GM23338 (cell line): ENCODE results near the gene COL9A3. TPM values are rescaled to one million over a fixed set of nuclear protein-coding genes. Genes with fewer than 3 reads are reported as not detected.

Source experiments
- ATAC-seq: fragments of 200-7000 bp; cut with Tn5 transposase; 3 replicates; pipeline ENCODE4 v1.9.1; 2020
- DNase-seq: peaks from one replicate; pipeline ENCODE4 v3.0.0-alpha.2; 2015; ENCODE audit warnings: low spot score
- H2AFZ ChIP-seq: fragments of 200-600 bp; sonication (generic); 2 replicates; pipeline ENCODE4 v1.8.0; 2016; ENCODE audit warnings: antibody characterized with exemption, mild to moderate bottlenecking, moderate library complexity
- H3F3A ChIP-seq: fragments of 200-600 bp; sonication (generic); replicated peaks from 2 replicates; pipeline ENCODE4 v1.8.0; 2017; ENCODE audit warnings: antibody characterized with exemption, mixed run types, low read depth
- H3K27ac ChIP-seq: fragments of 200-600 bp; sonication (generic); 2 replicates; pipeline ENCODE4 v1.6.1; 2016; ENCODE audit warnings: low read depth
- H3K27me3 ChIP-seq: fragments of 200-600 bp; sonication (generic); 2 replicates; pipeline ENCODE4 v1.8.0; 2016; ENCODE audit warnings: mild to moderate bottlenecking, mixed run types, moderate library complexity; ENCODE audit not compliant: insufficient read depth
- H3K36me3 ChIP-seq: fragments of 200-600 bp; sonication (generic); 2 replicates; pipeline ENCODE4 v1.8.0; 2016; ENCODE audit warnings: mild to moderate bottlenecking; ENCODE audit not compliant: insufficient read depth
- H3K4me1 ChIP-seq: fragments of 200-600 bp; sonication (generic); 2 replicates; pipeline ENCODE4 v1.8.0; 2016; ENCODE audit warnings: mild to moderate bottlenecking, moderate library complexity; ENCODE audit not compliant: insufficient read depth
- H3K4me2 ChIP-seq: fragments of 200-600 bp; sonication (generic); 2 replicates; pipeline ENCODE4 v1.7.1; 2017; ENCODE audit warnings: mixed run types
- H3K4me3 ChIP-seq: fragments of 200-600 bp; sonication (generic); 2 replicates; pipeline ENCODE4 v1.6.1; 2016; ENCODE audit warnings: mixed run types
- H3K79me2 ChIP-seq: fragments of 200-600 bp; sonication (generic); replicated peaks from 2 replicates; pipeline ENCODE4 v1.8.0; 2017; ENCODE audit warnings: mild to moderate bottlenecking; ENCODE audit not compliant: insufficient read depth
- H3K9me2 ChIP-seq: fragments of 200-600 bp; sonication (generic); 2 replicates; pipeline ENCODE4 v1.8.0; 2017; ENCODE audit not compliant: insufficient read depth
- H4K20me1 ChIP-seq: fragments of 200-600 bp; sonication (generic); replicated peaks from 2 replicates; pipeline ENCODE4 v1.8.0; 2017; ENCODE audit warnings: mild to moderate bottlenecking; ENCODE audit not compliant: insufficient read depth
- H3K27ac Mint-ChIP-seq: 2 replicates; pipeline ENCODE4 v1.8.0; 2020; ENCODE audit warnings: inconsistent platforms, mild to moderate bottlenecking, moderate library complexity, mixed read lengths
- H3K27me3 Mint-ChIP-seq: 3 replicates; pipeline ENCODE4 v1.8.0; 2022; ENCODE audit warnings: low read depth, mild to moderate bottlenecking, moderate library complexity, mixed read lengths, inconsistent platforms; ENCODE audit not compliant: insufficient read depth, poor library complexity
- H3K36me3 Mint-ChIP-seq: 3 replicates; pipeline ENCODE4 v1.8.0; 2021; ENCODE audit warnings: low read depth, mild to moderate bottlenecking, inconsistent platforms, moderate library complexity, mixed read lengths
- H3K4me1 Mint-ChIP-seq: 3 replicates; pipeline ENCODE4 v1.8.0; 2020; ENCODE audit warnings: mild to moderate bottlenecking, inconsistent platforms, mixed read lengths
- H3K4me3 Mint-ChIP-seq: 3 replicates; pipeline ENCODE4 v1.8.0; 2021; ENCODE audit warnings: moderate library complexity, mild to moderate bottlenecking, inconsistent platforms, mixed read lengths
- H3K9me3 Mint-ChIP-seq: 3 replicates; pipeline ENCODE4 v1.8.0; 2020; ENCODE audit warnings: moderate library complexity, mild to moderate bottlenecking, inconsistent platforms, mixed read lengths
- CREB1 ChIP-seq: fragments of 250-450 bp; sonication (Bioruptor Pico); IDR thresholded peaks from 2 replicates; pipeline ENCODE4 v1.5.0; 2020; ENCODE audit warnings: low read depth, mild to moderate bottlenecking, moderate library complexity
- CTCF ChIP-seq, 2 experiments: fragments of 200-600 bp in 1 of 2; sonication (generic) in 1 of 2; conservative IDR thresholded peaks; 2 replicates each; pipeline versions ENCODE4 v1.5.1 to v1.6.1; 2016 to 2017; ENCODE audit warnings: antibody characterized with exemption in 2 of 2, low read depth in 2 of 2, mild to moderate bottlenecking in 2 of 2, moderate library complexity in 1 of 2
- ETS1 ChIP-seq: IDR thresholded peaks from 2 replicates; pipeline ENCODE4 v1.6.1; 2016; ENCODE audit warnings: antibody characterized with exemption
- EZH2 ChIP-seq: fragments of 200-600 bp; sonication (generic); IDR thresholded peaks from one replicate; pipeline ENCODE4 v1.8.0; 2017; ENCODE audit warnings: antibody characterized with exemption, mild to moderate bottlenecking, low read depth; ENCODE audit not compliant: unreplicated experiment
- EZH2phosphoT487 ChIP-seq: fragments of 200-600 bp; sonication (generic); IDR thresholded peaks from one replicate; pipeline ENCODE4 v1.8.1; 2018; ENCODE audit warnings: antibody characterized with exemption; ENCODE audit not compliant: unreplicated experiment
- JUNB ChIP-seq: IDR thresholded peaks from one replicate; pipeline ENCODE4 v1.6.1; 2016; ENCODE audit warnings: antibody characterized with exemption; ENCODE audit not compliant: unreplicated experiment
- NANOG ChIP-seq: IDR thresholded peaks from 2 replicates; pipeline ENCODE4 v1.6.1; 2016; ENCODE audit warnings: antibody characterized with exemption, borderline replicate concordance
- POLR2AphosphoS5 ChIP-seq: IDR thresholded peaks from 2 replicates; pipeline ENCODE4 v1.6.1; 2016; ENCODE audit warnings: antibody characterized with exemption, low read depth
- REST ChIP-seq: IDR thresholded peaks from one replicate; pipeline ENCODE4 v1.6.1; 2018; ENCODE audit warnings: antibody characterized with exemption; ENCODE audit not compliant: unreplicated experiment
- STAT1 ChIP-seq: IDR thresholded peaks from one replicate; pipeline ENCODE4 v1.6.1; 2016; ENCODE audit warnings: antibody characterized with exemption; ENCODE audit not compliant: unreplicated experiment
- ZNF114 ChIP-seq: fragments of 250-450 bp; sonication (Bioruptor Pico); IDR thresholded peaks from 2 replicates; pipeline ENCODE4 v1.5.0; 2020; ENCODE audit warnings: mild to moderate bottlenecking, moderate library complexity
- ZNF331 ChIP-seq: fragments of 250-450 bp; sonication (Bioruptor Pico); IDR thresholded peaks from 2 replicates; pipeline ENCODE4 v1.5.0; 2020; ENCODE audit warnings: low read depth, mild to moderate bottlenecking, moderate library complexity
- ZNF462 ChIP-seq: fragments of 250-450 bp; sonication (Bioruptor Pico); IDR thresholded peaks from 2 replicates; pipeline ENCODE4 v1.5.0; 2020; ENCODE audit warnings: mild to moderate bottlenecking, moderate library complexity
- polyA plus RNA-seq: library from polyadenylated mRNA; unstranded; fragments of >200 nt; fragmentation: Nextera tagmentation; extraction: Ambion mirVana; gene quantifications from 2 replicates; pipeline ENCODE4 v1.2.1, GENCODE V29; 2016
- total RNA-seq: library from RNA; depleted of rRNA; stranded (reverse); fragments of >200 nt; shearing (Covaris generic); gene quantifications from 2 replicates; pipeline ENCODE4 v1.2.3, GENCODE V29; 2014

The COL9A3 gene
- total and polyA plus RNA-seq, 2 experiments from 2014 or later = 74.9 to 113 TPM

GRCh38 chr20:62889411-62889810 lies 72.6 kb downstream of the COL9A3 start:
- Histone ChIP-seq H3K36me3 (peaks cover 72% of the 10 kb centered on the region), H3K4me3 (no peak overlapping the region), H3K27ac (no peak overlapping the region), H3K4me2 (no peak overlapping the region), H3K79me2 (no peaks in the 10 kb centered on the region), H3K9me2 (no peaks in the 10 kb centered on the region), H3K27me3 (no peaks in the 10 kb centered on the region), H4K20me1 (peaks cover 23% of the 10 kb centered on the region), H2AFZ (no peak overlapping the region), H3F3A (peaks cover 91% of the 10 kb centered on the region), H3K4me1 (peaks cover 13% of the 10 kb centered on the region)
- Mint-ChIP-seq H3K9me3 (no peaks in the 10 kb centered on the region), H3K27me3 (peaks cover 19% of the 10 kb centered on the region), H3K27ac (no peak overlapping the region), H3K4me1 (peaks cover 29% of the 10 kb centered on the region), H3K36me3 (peaks cover 84% of the 10 kb centered on the region), H3K4me3 (no peak overlapping the region)
- DNase-seq (no peak), ATAC-seq (no peak)
- TF ChIP-seq ETS1 (no peak), POLR2AphosphoS5 (no peak), STAT1 (no peak), CTCF (conservative IDR thresholded peaks at IDR 0.05; ENCODE audit: low read depth in 2 of 2) (no peak), EZH2 (no peak), EZH2phosphoT487 (no peak), REST (no peak), ZNF331 (no peak), CREB1 (no peak), NANOG (no peak), ZNF114 (CRISPR knock-in tag) (no peak), JUNB (no peak), ZNF462 (no peak)
